H1 (cell line): ENCODE results near the gene ALDH1A3. TPM values are rescaled to one million over a fixed set of nuclear protein-coding genes. Genes with fewer than 3 reads are reported as not detected.

Experiments
- CTCF ChIA-PET: fragments of 300-600 bp; sonication (Branson Sonifier 250); formaldehyde crosslinking; loops from one replicate; lab custom pipeline; 2021; ENCODE audit not compliant: partially characterized antibody; lab: Charles Lee
- POLR2A ChIA-PET: fragments of 300-600 bp; sonication (Branson Sonifier 250); formaldehyde crosslinking; loops from one replicate; lab custom pipeline; 2021; ENCODE audit warnings: inconsistent platforms; ENCODE audit not compliant: partially characterized antibody; lab: Charles Lee
- DNase-seq, 2 experiments: peaks; one replicate each; pipeline versions ENCODE4 v3.0.0 to v3.0.0-alpha.2; 2010 to 2022; ENCODE audit warnings: low spot score in 2 of 2, low read depth in 1 of 2, mixed read lengths in 1 of 2
- FAIRE-seq: peaks from 2 replicates; lab custom pipeline; 2011; peaks lifted over from hg19 to GRCh38; lab: Jason Lieb, UNC
- H2AFZ ChIP-seq: 2 replicates; pipeline ENCODE4 v1.8.1; 2012; ENCODE audit warnings: low read length, inconsistent platforms
- H2AK5ac ChIP-seq: 2 replicates; pipeline ENCODE4 v1.6.1; 2013; ENCODE audit warnings: low read depth, low read length
- H2BK120ac ChIP-seq: replicated peaks from 2 replicates; pipeline ENCODE3; 2013; ENCODE audit warnings: low read depth, low read length, inconsistent platforms
- H2BK12ac ChIP-seq: 2 replicates; pipeline ENCODE4 v1.6.1; 2013; ENCODE audit warnings: low read depth, low read length
- H2BK15ac ChIP-seq: 2 replicates; pipeline ENCODE4 v1.6.1; 2013; ENCODE audit warnings: low read length
- H2BK20ac ChIP-seq: 2 replicates; pipeline ENCODE4 v1.6.1; 2013; ENCODE audit warnings: low read length
- H2BK5ac ChIP-seq: 2 replicates; pipeline ENCODE4 v1.6.1; 2013; ENCODE audit warnings: low read depth, low read length
- H3K14ac ChIP-seq: 2 replicates; pipeline ENCODE4 v1.6.1; 2013; ENCODE audit warnings: inconsistent platforms; ENCODE audit not compliant: insufficient read length
- H3K18ac ChIP-seq: 2 replicates; pipeline ENCODE4 v1.6.1; 2013; ENCODE audit warnings: low read length; ENCODE audit errors: extremely low read depth
- H3K23ac ChIP-seq: 2 replicates; pipeline ENCODE4 v1.6.1; 2013; ENCODE audit warnings: inconsistent platforms; ENCODE audit not compliant: insufficient read length
- H3K23me2 ChIP-seq: 2 replicates; pipeline ENCODE4 v1.6.1; 2013; ENCODE audit warnings: low read depth, low read length
- H3K27ac ChIP-seq: 2 replicates; pipeline ENCODE4 v1.6.1; 2011; ENCODE audit warnings: low read depth, low read length, inconsistent platforms
- H3K27me3 ChIP-seq, 4 experiments: replicated peaks in 1 of 4; 1 replicate in 1 of 4; 2 replicates in 3 of 4; pipeline versions ENCODE4 v1.6.1 to v1.8.1; 2011 to 2013; ENCODE audit warnings: low read length in 3 of 4, mild to moderate bottlenecking in 3 of 4, inconsistent platforms in 2 of 4, mixed read lengths in 2 of 4, moderate library complexity in 1 of 4; ENCODE audit not compliant: control insufficient read depth in 3 of 4, insufficient read depth in 3 of 4; ENCODE audit errors: extremely low read depth in 1 of 4
- H3K36me3 ChIP-seq, 4 experiments: 2 replicates each; pipeline versions ENCODE4 v1.6.1 to v1.8.1; 2011 to 2013; ENCODE audit warnings: mild to moderate bottlenecking in 4 of 4, low read length in 3 of 4, moderate library complexity in 2 of 4, control low read depth in 1 of 4, inconsistent platforms in 1 of 4; ENCODE audit not compliant: insufficient read depth in 4 of 4, control insufficient read depth in 2 of 4
- H3K4ac ChIP-seq: replicated peaks from 2 replicates; pipeline ENCODE3; 2013; ENCODE audit warnings: low read length, low read depth, mixed read lengths, inconsistent platforms; ENCODE audit not compliant: insufficient read length
- H3K4me1 ChIP-seq, 4 experiments: replicated peaks in 1 of 4; 1 replicate in 1 of 4; 2 replicates in 3 of 4; pipeline versions ENCODE4 v1.6.1 to v1.8.1; 2011 to 2013; ENCODE audit warnings: low read length in 3 of 4, inconsistent platforms in 2 of 4, mixed read lengths in 1 of 4; ENCODE audit not compliant: insufficient read depth in 4 of 4, control insufficient read depth in 3 of 4
- H3K4me2 ChIP-seq, 2 experiments: 2 replicates each; pipeline versions ENCODE4 v1.6.1 to v1.8.1; 2011 to 2013; ENCODE audit warnings: low read depth in 2 of 2, low read length in 2 of 2, control low read depth in 1 of 2, inconsistent platforms in 1 of 2, mild to moderate bottlenecking in 1 of 2; ENCODE audit not compliant: insufficient read depth in 1 of 2
- H3K4me3 ChIP-seq, 4 experiments: fragments of 200-600, 300-600 bp in 1 of 4; sonication (generic), shearing (Covaris generic), sonication (Bioruptor Twin) in 1 of 4; 2 replicates each; pipeline versions ENCODE4 v1.5.1 to v1.8.1; 2011 to 2016; ENCODE audit warnings: low read length in 4 of 4, low read depth in 3 of 4, control low read depth in 2 of 4, inconsistent platforms in 2 of 4, mild to moderate bottlenecking in 2 of 4, mixed read lengths in 1 of 4, moderate library complexity in 1 of 4; ENCODE audit not compliant: insufficient read depth in 2 of 4; ENCODE audit errors: extremely low read depth in 1 of 4
- H3K56ac ChIP-seq: replicated peaks from 2 replicates; pipeline ENCODE3; 2013; ENCODE audit warnings: low read depth, mild to moderate bottlenecking, mixed read lengths, low read length, inconsistent platforms; ENCODE audit not compliant: insufficient read length
- H3K79me1 ChIP-seq: 2 replicates; pipeline ENCODE4 v1.6.1; 2013; ENCODE audit warnings: low read depth, low read length, control low read depth
- H3K79me2 ChIP-seq, 2 experiments: 2 replicates each; pipeline versions ENCODE4 v1.6.1 to v1.8.1; 2012 to 2013; ENCODE audit warnings: low read length in 2 of 2, mild to moderate bottlenecking in 2 of 2, inconsistent platforms in 1 of 2; ENCODE audit not compliant: insufficient read depth in 2 of 2, control insufficient read depth in 1 of 2
- H3K9ac ChIP-seq, 4 experiments: replicated peaks in 1 of 4; 1 replicate in 1 of 4; 2 replicates in 3 of 4; pipeline versions ENCODE4 v1.6.1 to v1.8.1; 2011 to 2013; ENCODE audit warnings: low read depth in 3 of 4, low read length in 3 of 4, control low read depth in 2 of 4, mild to moderate bottlenecking in 2 of 4, moderate library complexity in 2 of 4, inconsistent platforms in 1 of 4; ENCODE audit errors: extremely low read depth in 1 of 4
- H3K9me3 ChIP-seq, 2 experiments: 2 replicates each; pipeline versions ENCODE4 v1.6.1 to v1.8.1; 2012 to 2013; ENCODE audit warnings: mild to moderate bottlenecking in 2 of 2, moderate library complexity in 2 of 2, control low read depth in 1 of 2, inconsistent platforms in 1 of 2, low read depth in 1 of 2, low read length in 1 of 2, mixed read lengths in 1 of 2; ENCODE audit not compliant: insufficient read depth in 2 of 2
- H4K20me1 ChIP-seq, 2 experiments: replicated peaks in 1 of 2; 2 replicates each; pipeline versions ENCODE3 to v1.8.1; 2011 to 2013; ENCODE audit warnings: inconsistent platforms in 2 of 2, low read length in 2 of 2, mild to moderate bottlenecking in 1 of 2; ENCODE audit not compliant: insufficient read depth in 2 of 2, control insufficient read depth in 1 of 2
- H4K5ac ChIP-seq: 2 replicates; pipeline ENCODE4 v1.6.1; 2013; ENCODE audit warnings: low read length, low read depth, mixed read lengths, inconsistent platforms; ENCODE audit not compliant: insufficient read length
- H4K8ac ChIP-seq: 2 replicates; pipeline ENCODE4 v1.8.0; 2013; ENCODE audit warnings: mild to moderate bottlenecking, moderate library complexity, low read length, inconsistent platforms; ENCODE audit not compliant: insufficient read depth; ENCODE audit errors: extremely low read depth
- H4K91ac ChIP-seq: replicated peaks from 2 replicates; pipeline ENCODE3; 2013; ENCODE audit warnings: low read length, mixed read lengths, inconsistent platforms; ENCODE audit not compliant: insufficient read length
- BRCA1 ChIP-seq: IDR thresholded peaks from 2 replicates; pipeline ENCODE4 v1.6.1; 2012; ENCODE audit warnings: low read depth, low read length, improper control_type of control experiment
- WGBS, 2 experiments: shearing (Covaris generic) in 1 of 2; methylation state at CpG; one replicate each; pipeline versions ENCODE4 v1.1.6 to v1.1.7; 2013 to 2015; ENCODE audit warnings: low lambda C conversion rate in 2 of 2, mixed read lengths in 2 of 2, inconsistent platforms in 1 of 2, low coverage in 1 of 2, missing lambda C conversion rate in 1 of 2; ENCODE audit not compliant: insufficient replicate concordance in 2 of 2, insufficient coverage in 1 of 2, insufficient read length in 1 of 2; ENCODE audit errors: extremely low coverage in 1 of 2, missing lambda C conversion rate in 1 of 2; 5-methylcytosine and 5-hydroxymethylcytosine counted together
- polyA plus RNA-seq, 7 experiments: library from polyadenylated mRNA; depleted of rRNA in 3 of 7; stranded (reverse) in 5 of 7; unstranded in 2 of 7; fragments of >200 nt in 5 of 7; fragments of 200-250 nt in 2 of 7; gene quantifications; 1 replicate in 5 of 7; 2 replicates in 1 of 7; 4 replicates in 1 of 7; pipeline versions ENCODE4 v1.2.1 to v1.2.3, GENCODE V29; 2011 to 2013; ENCODE audit warnings: missing spikeins in 2 of 7, mixed read lengths in 2 of 7
- total RNA-seq: library from RNA; stranded (reverse); fragmentation: NEBNext Ultra II Directional; extraction: Animal tissue kit (Norgen Biotek cat#: 25700); gene quantifications from 2 replicates; pipeline ENCODE4 v1.2.1, GENCODE V29; 2021

The ALDH1A3 gene
- total and polyA plus RNA-seq, 2 of the 8 experiments (the other 6 are each of a cell fraction or from before 2014, with no cell fraction given) = 2.2 to 5.5 TPM

GRCh38 chr15:100924436-100924835 is 44.8 kb downstream of the ALDH1A3 start:
- no peak overlapping the region for H3K18ac ChIP-seq
- no peak overlapping the region for H2BK120ac ChIP-seq
- CTCF ChIA-PET = interaction anchor here (1.0 to 12.2 kb wide), 5 partner anchors 9 to 95 kb away, joined by 3 to 405 read pairs (median 4); no protein-coding TSS in a partner anchor

More at GRCh38 chr15:100924436-100924835, 44.8 kb downstream of the ALDH1A3 start:
- H4K91ac ChIP-seq = no peak overlapping the region
- H2BK5ac ChIP-seq = no peak overlapping the region
- H3K23ac ChIP-seq = no peak overlapping the region
- FAIRE-seq (no peak), DNase-seq (no peak)
- WGBS, 2 experiments = 93% methylated on average over 11 of the region's 11 CpGs; no CpG with 5 or more reads in 1 of the 2 experiments
- no peak overlapping the region for H3K4me2 ChIP-seq
- H3K4me1 ChIP-seq = peaks cover 0 to 7% (median under 1%) of the 10 kb centered on the region in 4 experiments; a peak in 2 of 7 replicates
- H2BK20ac ChIP-seq = no peak overlapping the region
- H3K9ac ChIP-seq = no peak overlapping the region
- no peak overlapping the region for H2AFZ ChIP-seq
- no peak overlapping the region for H2AK5ac ChIP-seq
- H2BK15ac ChIP-seq = no peak overlapping the region
- H4K5ac ChIP-seq = no peak overlapping the region
- no peak overlapping the region for H3K4me3 ChIP-seq
- H3K4ac ChIP-seq = no peak overlapping the region
- H3K56ac ChIP-seq = no peak overlapping the region
- H4K20me1 ChIP-seq = no peaks in the 10 kb centered on the region
- no peaks in the 10 kb centered on the region for H3K79me2 ChIP-seq
- no peak overlapping the region for H3K14ac ChIP-seq
- H3K79me1 ChIP-seq = no peaks in the 10 kb centered on the region
- no peak overlapping the region for H4K8ac ChIP-seq
- H3K27me3 ChIP-seq = peaks cover 20 to 37% (median 27%) of the 10 kb centered on the region in 4 experiments
- no peak overlapping the region for H3K27ac ChIP-seq
- TF ChIP-seq BRCA1 = no peak
- H3K23me2 ChIP-seq = peaks cover 3% of the 10 kb centered on the region; the same call in 1 of the 2 replicates
- H3K36me3 ChIP-seq = no peaks in the 10 kb centered on the region
- no peak overlapping the region for H2BK12ac ChIP-seq
- no peaks in the 10 kb centered on the region for H3K9me3 ChIP-seq
- POLR2A ChIA-PET = no interaction called here
